H54 (cell line): ENCODE data around the gene PRR5.
"Not testable (repeated sequence)": the region's sequence is repeated elsewhere in the genome, so short reads cannot be mapped to it uniquely, and the experiment has no call there.

Experiments
- DNase-seq: peaks from one replicate; pipeline ENCODE4 v3.0.0; 2011; ENCODE audit warnings: low spot score, mixed read lengths; ENCODE audit not compliant: insufficient read length
- FAIRE-seq: peaks from 3 replicates; lab custom pipeline; 2011; peaks lifted over from hg19 to GRCh38; lab: Jason Lieb, UNC
- POLR2A ChIP-seq: IDR thresholded peaks from 2 replicates; pipeline ENCODE4 v1.6.1; 2011; ENCODE audit warnings: low read depth, mild to moderate bottlenecking, low read length

Gene PRR5

DNA sequence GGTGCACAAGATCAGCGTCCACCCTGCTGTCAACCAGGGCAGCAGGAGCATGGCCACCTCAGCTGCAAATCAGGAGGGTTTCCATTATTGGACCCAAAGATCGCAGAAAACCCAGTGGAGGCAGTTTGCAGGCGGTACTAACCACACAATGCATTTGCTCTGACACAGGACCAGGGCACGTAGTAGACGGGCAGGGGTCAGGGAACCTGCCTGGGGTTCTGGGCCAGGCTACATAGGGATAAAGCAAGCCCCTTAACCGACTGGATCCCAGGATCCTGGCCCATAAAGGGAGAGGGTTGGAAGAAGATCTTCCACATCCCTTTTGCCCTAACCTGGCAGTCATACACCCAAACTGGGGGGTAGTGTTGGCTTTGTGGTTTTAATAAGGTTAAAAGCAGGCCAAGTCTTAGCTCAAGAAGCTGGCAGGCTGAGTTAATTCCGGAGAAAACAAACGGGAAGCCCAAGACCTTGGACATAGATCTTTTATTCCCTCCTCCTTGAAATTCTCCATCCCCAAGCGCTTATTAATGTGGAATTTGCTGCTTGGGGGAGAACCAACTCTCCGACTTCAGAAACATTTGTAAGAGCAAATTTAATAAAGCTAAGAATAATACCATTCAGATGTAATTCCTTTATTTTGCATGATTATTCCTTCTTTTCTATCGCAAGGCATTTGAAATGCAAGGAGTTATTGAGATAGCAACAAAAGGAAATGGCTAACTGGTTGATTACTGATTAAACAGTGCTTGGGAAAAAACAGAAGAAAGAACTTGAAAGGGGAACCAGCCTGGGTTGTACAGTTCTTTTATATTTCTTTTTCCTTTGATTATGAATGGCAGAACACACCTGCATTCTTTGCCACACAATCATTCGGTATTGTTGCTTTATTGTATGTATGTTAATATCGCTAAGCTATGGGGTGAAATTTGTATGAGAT, 44.1 kb downstream of the PRR5 start:
- TF ChIP-seq POLR2A, result no peak

DNA sequence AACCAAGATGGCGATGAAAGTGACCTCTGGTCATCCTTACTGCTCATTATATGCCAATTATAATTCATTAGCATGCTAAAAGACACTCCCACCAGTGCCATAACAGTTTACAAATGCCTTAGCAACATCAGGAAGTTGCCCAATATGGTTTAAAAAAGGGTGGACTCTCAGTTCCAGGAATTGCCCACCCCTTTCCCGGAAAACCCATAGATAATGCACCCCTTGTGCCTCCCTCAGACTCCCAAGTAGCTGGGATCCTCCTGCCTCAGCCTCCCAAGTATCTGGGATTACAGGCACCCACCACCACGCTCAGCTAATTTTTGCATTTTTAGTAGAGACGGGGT, 45.8 kb downstream of the PRR5 start:
- not testable (repeated sequence) for DNase-seq, FAIRE-seq

More for the DNA sequence above, 44.1 kb downstream of the PRR5 start:
- no peak for FAIRE-seq
- DNase-seq, result no peak

DNA sequence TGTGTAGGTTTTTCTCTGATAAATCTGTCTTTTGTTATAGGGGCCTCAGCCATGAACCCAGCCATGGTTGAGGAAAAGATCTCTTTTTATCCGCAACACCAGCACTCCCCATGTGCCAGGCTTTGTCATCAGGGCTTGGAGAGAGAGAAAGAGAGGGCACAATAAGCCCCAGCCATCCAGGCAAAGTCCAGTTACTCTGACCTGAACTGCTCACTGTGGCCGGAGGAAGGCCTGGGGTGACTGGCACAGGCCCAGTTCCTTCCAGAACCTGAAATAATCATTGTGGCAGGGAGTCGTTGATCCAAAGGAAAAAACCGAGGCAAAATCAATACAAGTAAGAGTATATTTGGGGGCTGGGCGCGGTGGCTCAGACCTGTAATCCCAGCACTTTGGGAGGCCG, 46.5 kb downstream of the PRR5 start:
- no peak for DNase-seq
- FAIRE-seq, result no peak
- no peak for TF ChIP-seq POLR2A

DNA sequence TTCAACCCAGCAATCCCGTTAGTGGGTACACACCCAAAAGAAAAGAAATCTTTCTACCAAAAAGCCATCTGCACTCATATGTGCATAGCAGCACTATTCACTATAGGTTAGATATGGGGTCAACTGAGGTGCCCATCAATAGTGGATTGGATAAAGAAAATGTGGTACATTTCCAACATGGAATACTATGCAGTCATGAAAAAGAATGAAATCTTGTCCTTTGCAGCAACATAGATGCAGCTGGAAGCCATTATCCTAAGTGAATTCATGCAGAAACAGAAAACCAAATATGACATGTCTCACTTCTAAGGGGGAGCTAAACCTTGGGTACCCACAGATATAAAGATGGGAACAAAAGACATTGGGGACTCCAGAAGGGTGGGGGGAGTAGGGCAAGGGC, 48.5 kb downstream of the PRR5 start:
- no peak for FAIRE-seq
- DNase-seq, result no peak
- TF ChIP-seq POLR2A, result no peak

GRCh38 chr22:44752285-44753188, 50.5 kb downstream of the PRR5 start, which contains the start of gene ARHGAP8:
ARHGAP8 (plus strand) TSS chr22:44752575; CDS start chr22:44786528, 33,953 bp downstream.
- FAIRE-seq (no peak), DNase-seq (no peak)
- no peak for TF ChIP-seq POLR2A

DNA sequence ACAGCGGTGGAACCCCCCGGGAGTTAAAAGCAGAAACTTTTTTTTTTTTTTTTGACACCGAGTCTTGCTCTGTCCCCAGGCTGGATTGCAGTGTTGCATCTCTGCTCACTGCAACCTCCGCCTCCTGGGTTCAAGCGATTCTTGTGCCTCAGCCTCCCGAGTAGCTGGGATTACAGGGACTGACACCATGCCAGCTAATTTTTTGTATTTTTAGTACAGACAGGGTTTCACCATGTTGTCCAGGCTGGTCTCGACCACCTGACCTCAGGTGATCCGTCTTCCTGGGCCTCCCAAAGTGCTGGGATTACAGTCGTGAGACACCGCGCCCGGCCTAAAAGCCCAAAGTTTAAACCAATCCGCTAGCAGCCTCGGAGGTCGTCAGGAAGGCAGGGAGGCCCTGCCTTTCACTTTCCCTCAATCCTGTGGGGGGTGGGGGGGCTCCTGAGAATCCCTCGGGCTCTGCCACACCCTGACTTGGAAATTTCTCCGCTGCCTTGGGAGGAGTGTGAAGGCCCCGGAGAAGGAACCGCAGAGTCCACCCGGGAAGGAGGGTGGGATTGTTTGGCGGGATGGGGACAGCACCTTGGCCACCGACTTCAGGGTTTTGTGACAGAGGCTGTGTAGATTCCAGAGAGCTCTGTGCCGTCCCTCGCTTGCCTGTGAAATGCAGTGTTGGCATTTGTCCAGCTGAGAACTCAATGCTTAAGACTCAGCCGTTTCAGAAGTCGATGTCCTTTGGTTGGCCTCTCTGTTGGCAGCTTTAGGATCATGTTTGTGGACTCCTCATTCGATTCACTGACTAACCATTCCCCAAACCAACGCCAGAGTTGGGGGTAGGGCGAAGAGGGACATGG, 51.4 kb downstream of the PRR5 start:
- FAIRE-seq, result no peak

GRCh38 chr22:44754998-44755397, 53.0 kb downstream of the PRR5 start:
- FAIRE-seq (no peak), DNase-seq (no peak)
- TF ChIP-seq POLR2A, result no peak

More for the DNA sequence above, 51.4 kb downstream of the PRR5 start:
- no peak for TF ChIP-seq POLR2A
- DNase-seq, result no peak

- TF ChIP-seq POLR2A, result no peak
- FAIRE-seq (no peak), DNase-seq (no peak)
These were observed 53.4 kb downstream of the PRR5 start for GRCh38 chr22:44755417-44755816.

GRCh38 chr22:44755956-44756361, 54.0 kb downstream of the PRR5 start:
- no peak for FAIRE-seq
- no peak for DNase-seq
- no peak for TF ChIP-seq POLR2A

DNA sequence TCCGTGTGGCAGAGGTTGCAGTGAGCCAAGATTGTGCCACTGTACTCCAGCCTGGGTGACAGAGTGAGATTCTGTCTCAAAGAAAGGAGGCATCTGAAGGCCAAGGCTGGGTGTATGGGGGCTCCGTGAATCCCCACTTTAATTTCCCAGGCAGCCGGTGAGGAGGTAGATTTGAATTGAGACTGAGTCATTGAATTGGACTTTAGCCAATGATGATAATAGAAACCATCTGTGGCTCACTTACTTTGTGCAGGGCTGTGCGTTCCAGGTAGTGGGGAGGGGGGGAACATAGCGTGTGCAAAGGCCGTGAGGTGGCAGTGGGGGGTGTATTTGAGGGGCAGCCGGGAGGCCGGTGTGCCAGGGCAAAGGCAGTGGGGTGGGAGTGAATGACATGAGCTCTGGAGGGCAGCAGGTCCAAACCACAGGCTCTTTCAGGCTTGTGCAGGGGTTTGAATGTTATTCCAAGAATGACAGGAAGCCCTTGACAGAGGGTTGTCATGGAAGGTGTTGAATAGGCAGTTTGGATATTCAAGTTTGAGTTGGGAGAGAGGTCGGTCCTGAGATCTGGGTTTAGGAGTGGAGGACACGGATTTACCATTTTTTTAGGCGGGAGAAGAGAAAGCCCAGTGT, 56.5 kb downstream of the PRR5 start:
- no peak for TF ChIP-seq POLR2A
- FAIRE-seq, result no peak
- DNase-seq, result no peak

- TF ChIP-seq POLR2A, result no peak
- no peak for FAIRE-seq
- DNase-seq, result no peak
These were observed 57.0 kb downstream of the PRR5 start for GRCh38 chr22:44759001-44759400.

DNA sequence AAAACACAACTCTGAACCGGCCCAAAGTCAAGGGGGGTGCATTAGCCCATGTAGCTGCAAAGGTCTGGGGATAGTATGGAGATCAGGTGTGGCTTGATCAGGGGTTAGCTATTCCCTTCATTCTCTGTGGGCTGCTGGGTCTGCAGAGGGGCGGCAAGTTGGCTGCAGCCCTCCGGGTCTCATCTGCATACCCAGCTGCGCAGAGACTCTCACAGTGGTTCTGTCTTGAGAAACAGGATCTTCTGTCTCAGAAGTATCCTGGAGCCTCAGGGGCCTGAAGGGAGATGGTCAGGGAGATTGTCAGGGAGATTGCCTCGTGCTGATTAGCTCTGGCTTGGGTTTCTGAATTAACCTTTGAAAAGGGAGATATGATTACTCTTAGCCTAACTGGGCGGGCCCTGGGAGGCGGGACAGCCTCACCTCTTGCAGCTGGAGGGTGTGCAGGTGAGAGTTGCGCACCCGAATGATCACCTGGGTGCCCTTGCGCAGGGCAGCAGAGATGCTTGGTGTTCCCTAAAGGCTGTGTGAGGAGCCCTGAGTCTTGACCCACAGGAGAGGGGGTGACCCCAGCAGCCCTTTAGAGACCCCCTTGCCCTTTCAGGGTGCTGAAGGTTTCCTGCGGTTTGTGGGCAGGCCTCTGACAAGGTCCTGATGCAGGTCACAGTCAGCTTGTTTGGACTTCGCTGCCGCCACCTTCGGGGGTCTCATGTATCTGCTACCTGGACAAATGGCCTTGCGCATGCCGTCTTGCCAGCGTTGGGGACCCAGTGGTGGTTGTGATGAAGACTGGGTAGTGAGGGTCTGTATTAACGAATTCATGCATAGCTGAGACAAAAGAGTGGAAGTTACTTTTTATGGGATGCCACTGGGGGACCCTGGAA, 57.7 kb downstream of the PRR5 start:
- DNase-seq (no peak), FAIRE-seq (no peak)
- TF ChIP-seq POLR2A, result no peak

- DNase-seq, result no peak
- FAIRE-seq, result no peak
- TF ChIP-seq POLR2A, result no peak
These were observed 58.5 kb downstream of the PRR5 start for GRCh38 chr22:44760476-44760875.
